GM21825 (cell line): ENCODE results near the gene AGO4.
"Not testable (repeated sequence)": the region's sequence is repeated elsewhere in the genome, so short reads cannot be mapped to it uniquely, and the experiment has no call there.

ENCODE experiments used
- ATAC-seq: cut with Tn5 transposase; IDR thresholded peaks from one replicate; pipeline ENCODE4 v1.9.1; 2021; ENCODE audit warnings: mild to moderate bottlenecking, moderate library complexity; ENCODE audit not compliant: unreplicated experiment

The AGO4 gene

DNA sequence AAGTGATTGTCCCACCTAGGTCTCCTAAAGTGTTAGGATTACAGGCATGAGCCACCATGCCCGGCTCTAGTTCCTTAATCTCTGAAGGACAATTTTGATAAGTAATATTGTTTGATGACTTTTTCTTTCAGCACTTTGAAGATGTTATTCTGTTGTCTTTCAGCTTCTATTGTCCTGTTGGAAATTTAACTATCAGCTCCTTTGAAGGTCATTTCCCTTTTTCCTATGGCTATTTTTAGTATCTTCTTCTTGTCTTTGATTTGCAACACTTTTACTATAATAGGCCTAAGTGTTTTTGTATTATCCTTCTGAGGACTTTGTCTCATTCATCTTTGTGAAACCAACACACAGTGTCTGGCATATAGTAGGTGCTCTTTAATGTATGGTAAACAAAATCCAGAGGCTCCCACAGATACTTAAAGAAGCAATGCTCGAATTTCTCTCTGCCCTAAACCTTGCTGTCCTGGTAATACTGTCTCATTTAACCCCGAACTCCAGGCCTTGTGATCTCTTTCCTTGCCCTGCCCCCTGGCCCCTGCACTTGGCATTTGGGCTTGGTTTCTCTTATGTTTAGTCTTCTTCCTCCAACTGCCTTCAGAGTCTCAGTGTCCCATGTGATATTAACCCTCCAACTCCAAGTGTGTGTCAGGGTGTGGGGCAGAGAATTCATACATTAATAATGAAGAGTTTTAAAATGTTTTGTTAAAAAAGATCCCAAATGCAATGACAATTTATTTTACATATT lies 56.2 kb downstream of the AGO4 start:
- ATAC-seq, result no peak

DNA sequence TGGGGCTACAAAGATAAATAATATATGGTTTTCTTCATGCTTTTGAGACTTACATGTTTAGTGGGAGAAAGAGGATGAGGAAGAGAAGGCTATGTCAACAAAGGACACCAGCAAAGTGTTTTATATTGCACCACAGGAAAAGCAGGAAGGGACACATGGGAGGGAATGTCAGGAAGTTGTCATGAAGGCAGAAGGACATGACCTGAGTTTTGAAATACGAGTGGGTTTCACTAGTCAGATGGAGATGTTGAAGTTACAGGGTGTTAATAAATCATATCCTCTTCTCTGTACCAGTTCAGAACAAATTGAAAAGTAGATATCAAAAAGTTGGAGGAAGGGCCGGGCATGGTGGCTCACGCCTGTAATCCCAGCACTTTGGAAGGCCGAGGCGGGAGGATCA lies 57.0 kb downstream of the AGO4 start:
- no peak for ATAC-seq

DNA sequence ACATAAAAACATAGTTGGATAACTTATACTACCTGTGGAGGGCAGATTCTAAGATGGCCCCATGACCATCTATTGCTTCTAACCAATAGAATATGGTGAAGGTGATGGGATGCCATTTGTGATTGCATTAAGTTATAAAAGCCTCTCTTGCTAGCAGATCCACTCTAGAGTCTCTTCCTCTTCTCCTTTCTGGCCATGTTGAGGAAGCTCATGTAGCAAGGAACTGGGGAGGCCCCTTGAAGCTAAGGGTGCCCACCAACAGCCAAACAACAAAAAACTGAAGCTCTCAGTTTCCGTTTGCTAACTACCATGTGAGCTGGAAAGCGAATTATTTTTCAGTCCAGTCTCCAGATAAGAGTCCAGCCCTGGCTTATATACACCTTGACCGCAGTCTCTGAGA lies 59.2 kb downstream of the AGO4 start:
- no peak for ATAC-seq

DNA sequence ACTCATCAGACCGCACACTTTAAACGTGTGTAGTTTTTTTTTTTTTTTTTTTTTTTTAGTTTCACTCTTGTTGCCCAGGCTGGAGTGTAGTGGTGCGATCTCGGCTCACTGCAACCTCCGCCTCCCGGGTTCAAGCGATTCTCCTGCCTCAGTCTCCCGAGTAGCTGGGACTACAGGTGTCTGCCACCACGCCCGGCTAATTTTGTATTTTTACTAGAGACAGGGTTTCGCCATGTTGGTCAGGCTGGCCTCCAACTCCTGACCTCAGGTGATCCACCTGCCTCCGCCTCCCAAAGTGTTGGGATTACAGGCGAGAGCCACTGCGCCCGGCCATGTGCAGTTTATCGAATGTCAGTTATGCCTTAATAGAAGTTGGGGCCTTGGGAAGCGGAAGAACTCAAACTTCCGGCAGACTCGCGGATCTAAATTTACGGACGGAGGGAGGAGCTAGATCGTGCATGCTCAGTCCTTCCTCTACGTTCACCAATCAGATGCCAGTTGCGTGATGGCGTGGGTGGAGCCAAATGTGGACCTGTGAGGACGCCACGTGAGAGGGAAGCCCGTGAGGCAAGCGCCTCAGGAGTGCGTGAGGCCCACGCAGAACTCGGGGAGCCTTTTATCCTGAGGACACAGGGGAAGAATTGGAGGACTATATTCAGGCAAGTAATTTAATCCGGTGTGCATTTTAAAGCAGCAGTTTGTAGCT lies 61.6 kb downstream of the AGO4 start:
- not testable (repeated sequence) for ATAC-seq

DNA sequence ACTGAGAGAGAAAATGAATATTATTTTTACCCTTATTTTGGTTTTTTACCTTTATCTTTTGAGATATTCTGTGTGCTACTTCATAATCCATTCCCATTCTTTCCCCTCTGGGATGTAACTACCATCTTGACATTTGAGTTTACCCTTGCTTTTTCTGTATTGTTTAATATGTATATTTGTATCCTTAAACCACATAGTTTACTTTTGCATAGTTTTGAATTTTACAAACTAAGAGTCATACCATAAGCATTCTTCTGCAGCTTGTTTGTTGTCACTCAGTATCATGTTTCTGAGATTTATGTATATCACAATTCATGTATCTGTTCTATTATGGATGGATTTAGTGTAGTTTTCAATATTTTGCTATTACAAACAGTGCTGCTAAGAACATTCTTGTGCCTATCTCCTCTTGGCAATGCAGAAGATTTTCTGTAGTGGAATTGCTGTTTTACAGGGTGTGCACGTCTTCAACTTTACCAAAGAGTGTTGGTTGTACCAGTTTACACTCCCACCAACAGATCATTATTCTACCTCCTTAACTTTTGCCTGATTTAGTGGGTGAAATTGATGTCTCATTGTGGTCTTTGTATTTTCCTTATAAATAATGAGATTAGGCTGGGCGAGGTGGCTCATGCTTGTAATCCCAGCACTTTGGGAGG lies 63.0 kb downstream of the AGO4 start:
- ATAC-seq, result no peak

DNA sequence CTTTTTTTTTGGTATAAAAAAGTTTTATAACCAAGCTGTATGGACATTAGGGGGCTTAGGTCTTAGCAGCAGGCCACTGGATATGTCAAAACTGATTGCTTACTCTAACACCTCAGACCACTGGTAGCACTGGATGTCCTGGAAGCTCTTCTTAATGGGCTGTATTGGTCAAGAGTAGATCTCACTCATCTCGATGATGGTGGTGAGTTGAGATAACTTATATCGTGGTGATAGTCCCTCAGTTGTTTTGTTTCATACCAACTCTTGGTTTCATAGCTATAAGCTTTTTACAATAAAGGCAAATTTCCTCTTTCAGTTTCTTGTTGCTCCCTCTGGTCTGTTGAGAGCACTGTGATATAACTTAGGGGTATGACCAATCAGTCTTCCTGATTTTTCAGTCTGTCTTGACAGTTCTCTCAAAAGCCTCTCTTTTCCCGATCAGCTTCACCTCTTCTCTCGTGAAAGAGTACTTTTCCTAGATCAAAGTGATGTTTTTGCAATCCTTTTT lies 65.5 kb downstream of the AGO4 start:
- ATAC-seq, result no peak

DNA sequence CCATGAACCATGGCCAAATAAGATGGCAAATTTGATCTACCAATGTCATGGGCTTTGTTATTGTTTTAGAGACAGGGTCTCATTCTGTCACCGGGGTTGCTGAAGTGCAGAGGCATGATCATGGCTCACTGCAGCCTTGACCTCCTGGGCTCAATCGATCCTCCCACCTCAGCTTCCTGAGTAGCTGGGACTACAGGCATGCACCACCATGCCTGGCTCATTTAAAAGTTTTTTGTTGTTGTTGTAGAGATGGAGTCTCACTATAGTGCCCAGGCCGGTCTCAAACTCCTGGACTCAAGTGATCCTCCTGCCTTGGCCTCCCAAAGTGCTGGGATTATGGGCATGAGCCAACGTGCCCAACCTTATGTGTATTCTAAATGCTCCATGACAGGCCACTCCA lies 66.3 kb downstream of the AGO4 start:
- not testable (repeated sequence) for ATAC-seq

DNA sequence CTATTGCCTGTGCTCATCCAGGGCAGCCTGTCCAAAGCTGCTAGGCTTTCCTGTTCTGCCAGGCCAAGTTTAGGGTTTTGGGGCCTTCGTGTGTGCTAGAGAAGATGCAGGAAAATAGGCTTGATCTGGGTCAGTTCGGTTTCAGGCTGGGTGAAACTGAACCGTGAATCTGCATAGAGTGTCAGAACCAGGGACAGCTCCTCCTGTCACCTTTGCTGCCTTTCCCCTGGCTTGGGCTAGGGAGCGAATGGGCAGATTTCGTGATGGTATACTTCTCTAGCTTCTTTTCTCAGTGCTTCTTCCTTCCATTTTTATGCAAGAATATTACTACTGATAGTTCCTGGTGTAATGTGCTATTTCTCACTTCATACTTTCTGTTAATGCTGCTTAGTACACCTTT lies 69.2 kb downstream of the AGO4 start:
- ATAC-seq, result no peak

DNA sequence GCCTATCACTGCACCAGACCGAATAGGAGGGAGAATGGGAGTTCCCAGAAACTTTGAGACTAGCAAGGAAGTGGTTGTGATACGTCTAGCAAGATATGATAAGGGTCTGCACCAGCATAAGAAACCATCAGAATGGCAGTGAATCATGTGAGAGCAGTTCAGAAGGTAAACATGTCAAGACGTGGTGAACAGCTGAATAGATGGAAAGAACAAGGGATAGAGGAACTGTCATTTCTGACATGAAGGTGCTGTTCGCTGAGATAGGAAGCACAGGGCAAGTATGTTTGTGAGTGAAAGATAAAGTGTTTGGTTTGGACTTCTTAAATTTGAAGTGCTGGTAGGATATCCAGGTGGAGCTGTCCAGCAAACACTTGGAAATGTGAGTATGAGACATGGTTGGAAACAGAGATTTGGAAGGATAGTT lies 74.0 kb downstream of the AGO4 start:
- ATAC-seq, result no peak

DNA sequence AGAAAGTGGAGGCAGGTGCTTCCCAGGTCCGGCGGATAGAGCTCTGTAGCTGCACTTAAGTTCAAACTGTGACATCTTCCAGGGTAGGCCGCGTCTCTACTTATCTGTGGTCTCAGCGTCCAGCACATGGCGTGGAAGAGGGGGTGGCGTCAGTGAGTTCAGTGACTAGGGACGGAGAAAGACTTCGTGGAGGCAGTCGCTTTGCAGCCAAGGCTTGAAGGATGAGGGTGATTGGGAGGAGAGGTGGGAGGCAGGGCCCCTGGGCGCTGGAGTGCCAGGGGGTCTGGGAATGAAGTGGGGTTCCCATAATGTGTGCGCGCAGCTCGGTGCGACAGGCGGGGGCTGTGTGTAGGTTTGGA lies 74.7 kb downstream of the AGO4 start:
- no peak for ATAC-seq

DNA sequence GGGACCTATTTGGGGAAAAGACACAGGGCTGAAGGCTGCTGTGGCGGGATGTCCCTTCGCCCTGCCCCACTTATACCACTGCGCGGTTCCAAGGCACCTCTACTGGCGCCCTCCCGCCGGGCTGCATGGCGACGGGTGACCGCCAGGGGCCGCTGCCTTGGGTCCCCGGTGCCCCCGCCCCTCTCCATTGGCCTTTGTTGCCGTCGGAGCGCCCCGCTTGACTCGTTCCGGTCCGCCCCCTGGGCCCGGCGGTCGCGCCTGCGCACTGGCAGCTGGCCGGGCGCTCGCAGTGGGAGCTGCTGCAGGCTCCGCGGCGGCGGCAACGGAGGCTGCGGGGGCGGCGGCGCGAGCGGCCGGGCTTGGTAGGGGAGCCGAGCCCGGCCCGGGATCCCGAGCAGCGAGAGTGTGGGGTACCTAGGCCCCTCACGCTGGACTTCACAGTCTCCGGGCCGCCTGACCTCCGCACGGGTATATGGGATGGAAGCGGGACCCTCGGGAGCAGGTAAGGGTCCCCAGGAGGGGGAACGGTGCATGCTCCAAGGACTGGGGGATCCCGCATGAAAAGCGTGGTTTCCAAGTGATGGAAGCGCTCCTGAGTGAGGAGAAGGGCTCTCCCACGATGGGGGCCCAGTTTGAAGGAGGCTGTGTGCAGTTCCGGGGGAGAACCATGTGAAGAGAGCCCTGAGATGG lies 75.3 kb downstream of the AGO4 start, which contains the start of gene AGO1:
Gene AGO1, plus strand, starts transcription at position 265 of the 690 bp plus-strand sequence. Its CDS starts 213 bp downstream, at position 478.
- ATAC-seq, result peak; percentile 84

DNA sequence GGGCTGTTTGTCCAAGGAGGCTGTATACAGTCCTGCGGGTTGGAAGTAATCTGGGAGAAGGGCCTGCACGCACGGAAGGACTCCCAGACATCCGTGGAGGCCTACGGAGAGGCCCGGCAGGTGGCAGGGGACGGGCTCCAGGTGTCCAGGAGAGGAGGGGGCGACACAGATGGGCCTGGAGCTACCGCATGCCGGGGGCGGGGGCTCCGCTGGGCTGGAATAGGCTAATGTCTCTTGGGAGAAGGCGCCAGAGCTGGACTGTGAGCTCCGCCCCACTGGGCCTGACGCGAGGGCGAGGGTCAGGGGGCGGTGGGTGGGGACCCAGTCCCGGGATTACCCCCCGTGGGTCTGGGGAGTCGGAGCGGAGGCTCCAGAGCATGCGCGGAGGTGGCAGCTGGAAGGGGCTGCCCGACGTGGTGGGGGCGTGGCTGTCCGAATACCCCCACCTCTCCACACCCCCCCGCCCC lies 75.9 kb downstream of the AGO4 start:
- peak; percentile 2 for ATAC-seq

DNA sequence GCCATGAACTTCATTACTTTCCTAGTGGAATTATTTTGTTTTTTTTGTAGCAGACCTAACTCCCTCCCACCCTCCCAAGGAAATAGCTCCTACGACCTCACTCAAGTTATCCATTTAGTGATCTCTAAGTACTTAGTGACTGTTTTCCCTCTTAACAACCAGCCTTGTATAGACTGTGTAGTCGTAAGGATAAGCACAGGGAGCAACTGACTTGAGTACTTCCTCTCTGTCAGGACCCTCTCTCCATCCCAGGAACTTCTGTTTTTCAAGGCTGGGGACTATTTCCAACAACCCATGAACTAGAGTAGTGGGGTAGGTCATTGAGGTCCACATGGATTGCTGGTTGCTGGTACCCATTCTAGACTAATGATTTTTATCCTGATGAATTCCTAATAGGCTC lies 77.1 kb downstream of the AGO4 start:
- ATAC-seq, result no peak

DNA sequence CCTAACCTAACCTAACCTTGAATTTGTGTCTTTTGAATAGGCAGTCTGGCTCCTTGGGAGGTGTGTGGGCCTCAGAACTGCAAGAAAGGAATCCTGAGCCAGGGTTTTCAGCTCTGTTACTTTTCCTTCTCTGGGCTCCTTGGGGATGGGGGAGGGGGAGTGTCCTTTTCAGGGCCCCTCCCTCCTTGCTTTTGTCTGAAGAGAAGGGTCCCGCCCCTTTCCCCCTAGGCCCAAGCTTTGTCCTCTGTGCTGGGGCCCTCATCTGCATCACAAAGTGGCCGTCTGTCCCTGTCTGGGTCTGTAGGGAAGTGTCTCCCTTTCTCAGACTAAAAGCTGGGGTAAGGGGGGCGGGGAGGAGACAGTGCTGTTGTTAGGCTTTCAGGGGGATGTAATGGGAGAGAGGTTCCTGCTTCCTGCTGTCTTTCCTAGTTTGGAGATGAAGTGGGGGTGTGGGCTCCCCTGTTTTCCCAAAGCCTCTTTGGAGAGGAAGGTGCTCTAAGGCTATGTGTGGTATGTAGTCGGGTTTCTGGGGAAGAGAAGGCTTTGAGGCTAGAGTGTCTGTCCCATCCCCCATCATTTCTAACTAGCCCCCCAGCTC lies 78.2 kb downstream of the AGO4 start:
- no peak for ATAC-seq

DNA sequence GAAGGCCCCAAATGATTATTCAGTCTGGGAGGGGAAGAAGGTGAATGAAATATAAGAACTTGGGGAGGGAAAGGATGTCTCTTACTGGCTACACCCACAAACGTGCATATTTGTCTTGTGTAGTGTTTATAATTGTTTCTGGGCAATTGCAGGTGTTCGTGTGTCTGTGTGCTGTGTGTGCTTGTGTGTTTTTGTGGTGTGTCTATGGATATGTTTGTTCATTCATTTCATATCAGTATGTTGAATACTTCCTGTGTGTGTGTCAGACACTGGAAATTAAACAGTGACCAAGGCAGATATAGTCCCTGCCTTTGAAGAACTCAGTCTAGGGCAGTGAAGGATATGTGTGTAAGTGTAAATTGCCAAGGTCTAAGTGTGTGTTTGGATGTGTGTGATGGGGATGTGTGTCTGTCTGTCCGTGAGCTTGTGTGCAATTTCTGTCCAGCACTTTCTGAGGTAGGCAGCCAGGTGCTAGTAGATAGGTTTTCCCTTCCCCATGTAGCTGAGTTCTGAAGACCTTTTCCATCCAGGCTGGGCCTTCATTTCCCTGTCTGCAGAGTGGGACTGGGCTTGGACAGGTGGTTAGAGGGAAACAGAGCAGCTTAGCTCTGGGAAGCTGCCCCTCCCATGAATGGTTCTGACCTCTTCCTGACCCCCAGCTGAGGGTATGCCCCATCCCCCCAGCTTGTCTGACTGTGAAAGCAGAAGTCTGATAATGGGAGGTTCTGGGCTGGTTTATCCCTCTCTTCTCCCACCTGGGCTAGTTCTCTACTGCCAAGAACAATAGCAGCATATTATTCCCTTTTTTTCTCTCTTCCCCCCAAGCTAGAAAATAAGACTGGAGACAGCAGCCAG lies 79.0 kb downstream of the AGO4 start:
- ATAC-seq, result no peak

DNA sequence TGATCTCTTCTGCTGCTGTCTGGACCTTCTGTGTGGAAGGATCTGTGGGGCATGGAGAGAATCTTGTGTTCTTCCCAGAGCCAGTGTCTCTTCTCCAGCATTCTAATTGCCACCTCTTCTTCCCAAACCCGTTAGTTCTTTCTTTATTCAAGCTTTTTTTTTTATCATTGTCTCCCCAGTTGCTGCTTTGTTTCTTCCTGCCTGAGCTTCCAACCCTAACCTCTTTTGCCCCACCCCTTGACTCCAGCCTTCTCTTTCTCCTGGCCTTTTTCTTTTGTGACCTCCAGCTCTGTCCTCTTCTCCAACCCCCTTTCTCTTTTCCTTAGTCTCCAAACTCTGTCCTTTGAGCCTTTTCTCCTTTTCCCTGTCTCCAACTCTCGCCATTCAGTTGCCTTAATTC lies 79.7 kb downstream of the AGO4 start:
- ATAC-seq, result no peak

DNA sequence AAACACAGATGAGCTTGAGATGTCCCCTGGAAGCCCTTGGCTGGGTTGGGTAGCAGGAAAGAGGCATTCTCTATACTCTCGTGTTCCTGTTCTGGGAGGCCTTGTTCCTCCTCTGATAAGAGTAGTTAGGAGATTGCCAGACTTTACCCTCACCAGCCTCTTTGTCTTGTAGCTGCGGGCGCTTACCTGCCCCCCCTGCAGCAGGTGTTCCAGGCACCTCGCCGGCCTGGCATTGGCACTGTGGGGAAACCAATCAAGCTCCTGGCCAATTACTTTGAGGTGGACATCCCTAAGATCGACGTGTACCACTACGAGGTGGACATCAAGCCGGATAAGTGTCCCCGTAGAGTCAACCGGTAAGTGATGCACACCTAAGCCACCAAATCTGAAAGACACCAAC lies 80.4 kb downstream of the AGO4 start:
- no peak for ATAC-seq

DNA sequence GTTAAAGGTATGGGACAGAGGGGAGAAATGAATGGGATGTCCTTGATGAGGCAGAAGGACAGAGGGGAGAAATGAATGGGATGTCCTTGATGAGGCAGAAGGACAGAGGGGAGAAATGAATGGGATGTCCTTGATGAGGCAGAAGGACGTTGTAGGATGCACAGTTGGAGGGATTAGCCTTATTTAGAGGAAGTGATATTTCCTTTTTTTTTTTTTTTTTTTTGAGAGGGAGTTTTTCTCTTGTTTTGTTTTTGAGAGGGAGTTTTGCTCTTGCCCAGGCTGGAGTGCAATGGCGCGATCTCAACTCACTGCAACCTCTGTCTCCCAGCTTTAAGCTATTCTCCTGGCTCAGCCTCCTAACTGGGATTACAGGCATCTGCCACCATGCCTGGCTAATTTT lies 81.2 kb downstream of the AGO4 start:
- not testable (repeated sequence) for ATAC-seq

DNA sequence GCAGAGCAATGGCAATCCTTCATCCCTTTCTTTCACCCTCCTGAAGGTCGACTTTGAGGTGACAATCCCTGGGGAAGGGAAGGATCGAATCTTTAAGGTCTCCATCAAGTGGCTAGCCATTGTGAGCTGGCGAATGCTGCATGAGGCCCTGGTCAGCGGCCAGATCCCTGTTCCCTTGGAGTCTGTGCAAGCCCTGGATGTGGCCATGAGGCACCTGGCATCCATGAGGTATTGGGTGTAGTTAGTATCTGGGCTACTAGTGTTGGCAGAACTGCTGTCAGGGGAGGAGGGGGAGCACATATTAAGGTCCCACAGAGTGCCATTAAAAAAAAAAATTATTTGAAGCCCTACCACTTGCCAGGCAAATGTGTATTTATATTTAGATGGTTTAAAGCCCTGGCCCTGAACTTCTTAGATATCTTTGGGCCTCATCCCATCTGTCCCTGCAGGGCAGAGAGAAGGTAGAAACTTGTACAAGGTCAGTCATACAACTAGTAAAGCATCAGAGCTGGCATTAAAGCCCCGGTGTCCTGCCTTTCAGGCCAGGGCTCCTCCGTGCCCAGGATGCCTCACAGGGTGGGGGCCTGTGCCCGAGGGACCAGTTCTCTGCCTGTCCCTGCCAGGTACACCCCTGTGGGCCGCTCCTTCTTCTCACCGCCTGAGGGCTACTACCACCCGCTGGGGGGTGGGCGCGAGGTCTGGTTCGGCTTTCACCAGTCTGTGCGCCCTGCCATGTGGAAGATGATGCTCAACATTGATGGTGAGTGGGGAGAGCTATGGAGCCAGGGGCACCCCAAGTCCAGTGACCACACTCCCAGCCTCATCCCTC lies 85.4 kb downstream of the AGO4 start:
- no peak for ATAC-seq
